Body of pancreas (tissue), 4 donors: ENCODE measurements around the gene SCAF4.

Source experiments
- CTCF ChIP-seq, 7 experiments: fragments of 450-650 bp in 4 of 7; fragments of 200-600 bp in 3 of 7; sonication (generic) in 3 of 7; IDR thresholded peaks; one replicate each; pipeline ENCODE4 v1.5.1; 2016 to 2019; ENCODE audit warnings: antibody characterized with exemption in 7 of 7
- POLR2A ChIP-seq, 3 donors: fragments of 450-650 bp; IDR thresholded peaks; one replicate each; pipeline ENCODE4 v1.6.1; 2016; ENCODE audit warnings: antibody characterized with exemption in 3 of 3, mild to moderate bottlenecking in 2 of 3

GRCh38 chr21:31678478-31678877 lies 53.4 kb downstream of the SCAF4 start:
- TF ChIP-seq POLR2A (IDR thresholded peaks at IDR 0.05) (no peak), CTCF (IDR thresholded peaks at IDR 0.05) (no peak)
